HEK293T (cell line): Measurements from ENCODE around the gene HIGD1A.

Experiments
- ARNT ChIP-seq: fragments of 450-650 bp; IDR thresholded peaks from 2 replicates; pipeline ENCODE4 v1.6.1; 2017; ENCODE audit warnings: mild to moderate bottlenecking
- BHLHE40 ChIP-seq: fragments of 450-650 bp; IDR thresholded peaks from 2 replicates; pipeline ENCODE4 v1.6.1; 2016; ENCODE audit warnings: mild to moderate bottlenecking, moderate library complexity, borderline replicate concordance
- ELF4 ChIP-seq: fragments of 450-650 bp; IDR thresholded peaks from 2 replicates; pipeline ENCODE4 v1.6.1; 2017; ENCODE audit warnings: antibody characterized with exemption
- NFRKB ChIP-seq: fragments of 450-650 bp; IDR thresholded peaks from 2 replicates; pipeline ENCODE4 v1.6.1; 2016; ENCODE audit warnings: mild to moderate bottlenecking, moderate library complexity
- SUZ12 ChIP-seq: fragments of 450-650 bp; IDR thresholded peaks from 2 replicates; pipeline ENCODE4 v1.6.1; 2016; ENCODE audit warnings: mild to moderate bottlenecking

- TF ChIP-seq NFRKB (no peak), SUZ12 (no peak), BHLHE40 (no peak), ELF4 (no peak), ARNT (no peak)
Measured at GRCh38 chr3:42743204-42743995, 60.9 kb downstream of the HIGD1A start.
